HG02798 (cell line): ENCODE measurements around the gene PLCG2.
"Not testable (repeated sequence)": the region's sequence is repeated elsewhere in the genome, so short reads cannot be mapped to it uniquely, and the experiment has no call there.

Experiments used
- ATAC-seq: cut with Tn5 transposase; IDR thresholded peaks from one replicate; pipeline ENCODE4 v1.9.1; 2021; ENCODE audit warnings: mild to moderate bottlenecking; ENCODE audit not compliant: unreplicated experiment, poor library complexity

The PLCG2 gene

DNA sequence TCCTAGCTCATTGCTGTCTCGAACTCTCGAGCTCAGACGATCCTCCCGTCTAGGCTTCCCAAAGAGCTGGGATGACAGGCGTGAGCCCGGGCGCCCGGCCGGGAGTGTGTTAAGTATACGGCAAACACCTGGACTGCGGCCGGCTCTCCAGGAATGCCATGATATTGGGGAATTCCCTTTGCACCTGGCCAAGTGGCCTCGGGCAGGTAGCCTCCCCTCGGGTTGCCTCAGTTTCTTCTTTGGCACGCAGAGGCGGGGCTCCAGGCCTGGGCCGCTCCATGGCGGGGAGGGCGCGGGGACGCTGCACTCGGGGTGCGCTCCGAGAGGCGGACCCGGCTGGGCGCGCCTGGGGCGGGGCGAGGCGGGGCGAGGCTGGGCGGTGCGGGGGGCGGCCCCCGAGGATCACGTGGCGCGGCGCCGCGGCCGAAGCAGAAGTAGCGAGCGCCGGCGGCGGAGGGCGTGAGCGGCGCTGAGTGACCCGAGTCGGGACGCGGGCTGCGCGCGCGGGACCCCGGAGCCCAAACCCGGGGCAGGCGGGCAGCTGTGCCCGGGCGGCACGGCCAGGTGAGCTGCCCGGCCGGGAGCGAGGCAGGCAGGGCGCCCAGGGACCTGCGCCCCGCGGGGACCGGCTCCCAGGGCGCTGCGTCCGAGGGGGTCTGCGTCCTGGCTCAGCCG lies at the start of gene PLCG2:
TSS of gene PLCG2 (plus strand) at position 431 of the 675 bp plus-strand sequence. CDS start 6,699 bp downstream, outside the sequence.
- ATAC-seq: peak; percentile 91

DNA sequence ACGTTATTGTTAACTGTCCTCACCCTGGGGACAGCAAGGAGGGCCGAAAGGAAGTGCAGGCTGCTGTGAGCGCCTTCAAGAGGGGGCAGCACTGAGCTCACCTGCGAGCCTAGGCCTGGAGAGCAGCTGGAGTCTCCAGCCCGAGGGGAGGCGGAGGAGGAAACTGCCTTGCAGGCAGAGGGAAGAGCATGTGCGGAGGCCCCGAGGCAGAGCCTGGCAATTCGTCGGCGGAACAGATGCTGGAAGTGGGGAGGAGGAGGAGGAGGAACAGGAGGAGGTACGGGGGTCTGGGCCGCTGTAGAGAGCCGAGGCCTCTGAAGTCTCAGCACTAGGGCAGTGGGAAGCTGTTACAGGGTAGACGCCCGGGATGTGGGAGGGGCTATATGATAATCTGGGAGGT lies 49.6 kb upstream of the PLCG2 start:
- ATAC-seq: no peak

DNA sequence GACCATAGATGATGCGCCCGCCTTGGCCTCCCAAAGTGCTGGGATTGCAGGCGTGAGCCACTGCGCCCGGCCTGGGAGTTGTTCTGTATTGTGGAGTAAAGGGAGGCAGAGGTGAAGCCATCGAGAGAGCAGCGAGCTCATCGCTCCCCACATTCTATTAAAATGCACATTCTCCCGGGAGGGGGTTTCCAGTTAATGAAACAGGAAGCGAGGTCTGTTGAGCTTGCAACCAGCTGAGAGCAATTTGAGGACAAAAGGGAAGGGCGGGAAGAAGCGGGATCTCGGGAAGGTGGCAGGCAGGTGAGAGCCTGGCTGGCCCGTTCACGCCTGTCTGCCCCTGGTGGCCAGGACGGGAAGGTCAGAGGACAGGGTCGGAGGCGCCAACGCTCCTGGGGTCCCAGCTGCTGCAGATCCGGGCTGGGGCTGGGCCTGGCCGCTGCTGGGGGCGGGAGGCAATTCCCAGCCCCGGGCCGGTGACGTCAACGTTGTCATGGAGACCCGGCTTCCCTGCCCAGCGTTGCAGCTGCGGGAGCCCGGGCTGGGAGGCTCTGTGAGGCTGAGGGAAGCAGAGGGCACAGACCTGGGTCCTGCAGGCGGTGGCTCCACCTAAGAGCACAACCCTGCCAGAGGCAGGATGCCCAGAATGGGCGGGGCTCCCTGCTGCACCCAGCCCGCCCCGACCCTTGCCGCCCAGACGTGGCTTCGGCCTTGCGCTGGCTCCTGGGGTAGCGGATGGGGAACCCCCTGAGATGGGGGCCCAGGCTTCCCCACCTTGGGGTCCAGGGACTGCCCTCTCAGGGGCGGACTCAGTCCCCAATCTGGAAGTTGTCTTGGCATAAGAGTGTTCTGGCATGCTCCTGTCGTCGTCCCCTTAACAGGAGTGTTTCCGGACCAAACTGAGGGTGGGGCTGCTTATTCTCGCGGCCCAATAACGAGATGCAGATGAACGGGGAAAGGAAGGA lies 48.7 kb upstream of the PLCG2 start:
- ATAC-seq: peak; percentile 84

DNA sequence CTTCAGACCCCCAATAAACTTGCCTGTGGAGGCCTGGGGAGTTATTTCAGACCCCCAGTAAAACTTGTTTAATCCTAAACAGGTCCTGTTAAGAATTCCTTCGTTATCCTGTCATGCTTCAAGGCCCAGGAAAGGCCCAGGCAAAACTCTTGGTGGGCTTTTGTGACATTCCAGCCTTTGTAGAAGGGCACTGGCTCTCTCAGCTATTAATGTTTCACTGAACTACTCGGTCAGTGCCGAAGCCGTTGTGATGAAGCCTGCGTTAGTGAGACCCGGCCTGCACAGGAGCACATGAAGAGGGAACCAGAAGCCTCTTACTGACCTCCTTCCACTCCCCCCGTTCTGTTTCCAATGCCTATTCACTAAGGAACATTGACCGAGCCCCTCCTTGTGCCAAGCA lies 47.4 kb upstream of the PLCG2 start:
- no peak for ATAC-seq

DNA sequence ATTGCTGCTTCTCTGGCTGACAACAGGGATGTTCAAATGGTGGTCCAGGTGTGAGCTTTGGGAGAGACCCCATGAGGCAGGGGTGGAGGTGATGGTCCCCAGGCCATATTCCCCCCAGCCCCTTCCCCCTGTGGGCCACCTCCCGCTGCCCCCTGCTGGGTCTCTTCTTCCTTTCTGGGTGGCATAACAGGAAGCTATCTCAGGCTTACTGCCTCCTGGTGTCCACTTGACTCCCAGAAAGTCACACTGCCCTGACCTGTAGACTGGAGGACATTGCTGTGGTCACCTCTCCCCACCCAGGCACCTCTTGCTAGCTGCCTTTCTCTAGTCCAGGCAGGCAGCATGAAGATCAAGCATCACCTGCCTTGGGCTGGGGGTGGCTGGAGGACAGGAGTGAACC lies 46.4 kb upstream of the PLCG2 start:
- no peak for ATAC-seq

DNA sequence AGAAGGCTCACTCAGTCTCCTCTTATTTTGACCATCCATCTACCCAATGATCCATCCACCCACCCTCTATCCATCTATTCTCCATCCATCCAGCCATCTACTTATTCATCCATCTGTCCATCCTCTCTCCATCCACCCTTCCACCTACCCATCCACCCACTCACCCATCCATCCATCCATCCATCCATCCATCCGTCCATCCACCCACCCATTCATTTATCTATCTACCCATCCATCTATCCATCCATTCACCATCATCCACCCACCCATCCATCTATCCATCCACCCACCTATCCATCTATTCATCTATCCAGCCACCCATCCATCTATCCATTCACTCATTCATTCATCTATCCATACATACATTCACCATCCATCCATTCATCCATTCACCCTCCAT lies 45.8 kb upstream of the PLCG2 start:
- ATAC-seq: no peak

DNA sequence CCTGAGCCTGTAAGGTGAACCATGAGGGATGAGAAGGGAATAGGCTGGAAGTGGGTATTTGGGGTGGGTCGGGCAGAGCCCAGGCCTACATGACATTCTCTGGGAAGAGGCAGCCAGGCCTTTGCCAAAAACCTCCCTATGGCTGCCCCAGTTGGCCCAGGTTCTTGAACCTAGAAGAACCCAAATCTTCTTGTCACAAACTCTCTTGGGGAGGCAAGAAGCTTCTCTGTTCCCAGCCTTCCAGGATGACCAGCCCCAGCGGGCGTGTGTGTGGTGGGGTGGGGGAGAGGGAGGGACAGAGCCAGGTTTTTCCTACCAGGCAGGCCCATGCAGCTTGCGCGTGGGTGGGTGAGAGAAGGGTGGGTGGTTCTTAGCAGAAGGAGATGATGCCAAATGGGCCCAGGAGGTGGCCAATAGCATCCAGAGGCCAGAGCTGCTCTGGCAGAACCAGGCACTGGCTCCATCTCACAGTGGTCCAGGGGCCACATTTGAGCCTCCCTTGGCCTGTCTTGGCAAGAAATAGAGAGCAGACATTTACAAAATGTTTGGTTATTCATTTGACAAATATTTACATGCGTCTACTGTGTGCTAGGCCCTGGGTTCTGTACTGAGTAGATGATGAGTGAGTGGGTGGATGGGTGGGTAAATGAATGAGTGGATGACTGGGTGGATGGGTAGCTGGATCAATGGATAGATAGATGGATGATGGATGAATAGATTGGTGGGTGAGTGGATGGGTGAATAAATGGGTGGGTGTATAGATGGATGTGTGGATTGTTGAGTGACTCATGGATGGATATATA lies 44.3 kb upstream of the PLCG2 start:
- ATAC-seq: no peak

DNA sequence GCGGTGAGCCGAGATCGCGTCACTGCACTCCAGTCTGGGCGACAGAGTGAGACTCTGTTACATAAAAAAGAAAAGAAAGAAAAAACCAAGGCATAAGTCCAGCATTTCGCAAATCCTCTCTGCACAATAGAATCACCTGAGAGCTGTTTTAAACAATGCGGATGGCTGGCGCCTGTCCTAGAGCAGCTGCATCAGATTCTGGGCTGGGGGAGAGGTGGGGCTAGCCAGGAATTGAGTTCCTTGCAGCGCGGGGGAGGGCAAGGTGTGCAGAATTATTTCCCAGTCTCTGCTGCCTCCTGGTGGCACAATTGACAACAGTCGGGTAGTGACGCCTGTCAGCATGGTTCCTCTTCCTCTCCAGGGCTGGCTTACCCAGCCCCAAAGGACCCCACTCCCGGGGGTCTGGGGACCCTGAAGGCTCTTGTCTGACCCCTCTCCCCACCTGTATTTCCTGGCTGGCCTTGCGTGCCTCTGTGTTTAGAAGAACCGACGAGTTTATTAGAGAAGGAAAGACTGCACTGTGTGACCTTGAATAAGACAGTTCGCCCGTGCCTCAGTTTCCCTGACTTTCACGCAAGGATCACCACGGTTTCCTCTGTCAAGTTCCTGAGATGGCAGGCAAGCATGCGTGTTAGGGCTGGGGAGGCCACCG lies 41.1 kb upstream of the PLCG2 start:
- ATAC-seq: peak; percentile 68

DNA sequence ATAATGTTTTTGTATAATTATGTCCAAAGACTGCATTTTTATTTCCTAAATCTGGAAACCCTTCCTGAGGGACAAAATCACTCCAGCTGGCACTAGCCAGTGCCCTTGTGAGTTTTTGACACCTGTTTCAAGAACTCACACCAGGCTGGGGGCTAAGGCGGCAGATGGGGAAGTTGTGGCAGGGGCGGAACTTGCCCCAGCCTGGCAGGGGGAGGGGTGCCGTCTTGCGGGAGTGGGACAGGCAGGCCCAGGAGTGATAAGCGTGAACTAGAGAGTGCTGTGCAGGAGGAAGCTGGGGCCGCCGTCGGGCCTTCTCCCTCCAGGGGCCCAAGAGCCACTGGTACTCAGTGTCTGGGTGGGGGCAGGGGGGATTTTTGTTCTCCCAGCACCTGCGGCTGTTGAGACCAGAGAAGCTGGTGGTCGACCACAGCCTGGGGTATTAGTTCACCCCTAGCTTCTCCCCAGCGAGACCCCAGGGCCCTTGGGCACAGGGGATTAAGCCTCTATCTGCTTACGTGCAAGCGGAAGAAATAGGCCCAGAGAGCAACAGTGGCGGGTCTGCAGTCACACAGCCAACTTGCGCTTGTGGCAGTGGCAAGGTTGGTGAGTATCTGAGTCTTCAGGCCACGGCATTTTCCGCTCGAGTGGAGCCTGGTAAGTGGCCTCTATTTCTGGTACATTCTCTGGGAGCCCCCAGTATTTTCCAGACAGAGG lies 40.2 kb upstream of the PLCG2 start:
- no peak for ATAC-seq

DNA sequence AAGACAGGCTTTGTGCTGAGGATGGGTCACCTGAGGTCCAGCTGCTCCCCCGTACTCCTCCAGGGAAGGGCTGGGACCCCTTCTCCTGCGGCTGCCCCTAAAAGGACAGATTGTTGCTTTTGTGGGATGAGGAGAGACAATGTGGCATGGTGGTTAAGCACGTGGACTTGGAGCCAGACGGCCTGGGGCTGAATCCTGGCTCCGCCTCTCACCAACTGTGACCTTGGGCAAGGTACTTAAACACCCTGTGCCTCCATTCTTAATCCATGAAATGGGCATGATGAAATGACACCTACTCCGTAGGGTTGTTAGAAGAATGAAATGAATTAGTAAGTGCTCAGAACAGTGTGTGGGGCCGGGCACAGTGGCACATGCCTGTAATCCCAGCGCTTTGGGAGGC lies 39.6 kb upstream of the PLCG2 start:
- ATAC-seq: no peak

DNA sequence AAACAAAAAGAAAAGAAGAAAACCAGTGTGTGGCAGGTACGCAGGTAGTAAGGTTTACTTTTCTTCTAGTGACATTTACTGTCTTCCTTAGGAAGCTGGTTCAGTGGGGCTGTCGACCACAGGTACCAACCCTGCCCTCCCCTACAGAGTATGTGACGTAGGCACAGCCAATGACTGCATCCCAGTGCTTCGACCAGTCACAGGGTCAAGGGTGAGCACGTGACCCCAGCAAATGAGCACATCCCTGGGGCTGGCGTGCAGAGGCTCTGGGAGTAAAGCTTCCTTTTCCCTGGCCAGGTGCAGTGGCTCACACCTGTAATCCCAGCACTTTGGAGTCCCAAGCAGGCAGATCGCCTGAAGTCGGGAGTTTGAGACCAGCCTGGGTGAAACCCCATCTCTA lies 38.9 kb upstream of the PLCG2 start:
- peak; percentile 80 for ATAC-seq

DNA sequence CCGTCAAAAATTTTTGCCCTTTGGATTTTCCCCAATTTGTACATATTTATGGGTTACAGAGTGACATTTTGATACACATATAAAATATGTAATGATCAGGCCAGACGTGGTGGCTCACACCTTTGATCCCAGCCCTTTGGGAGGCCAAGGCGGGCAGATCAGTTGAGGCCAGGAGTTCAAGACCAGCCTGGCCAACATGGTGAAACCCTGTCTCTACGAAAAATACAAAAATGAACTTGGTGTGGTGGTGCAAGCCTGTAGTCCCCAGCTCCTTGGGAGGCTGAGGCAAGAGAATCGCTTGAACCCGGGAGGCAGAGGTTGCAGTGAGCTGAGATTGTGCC lies 37.7 kb upstream of the PLCG2 start:
- ATAC-seq: not testable (repeated sequence)

DNA sequence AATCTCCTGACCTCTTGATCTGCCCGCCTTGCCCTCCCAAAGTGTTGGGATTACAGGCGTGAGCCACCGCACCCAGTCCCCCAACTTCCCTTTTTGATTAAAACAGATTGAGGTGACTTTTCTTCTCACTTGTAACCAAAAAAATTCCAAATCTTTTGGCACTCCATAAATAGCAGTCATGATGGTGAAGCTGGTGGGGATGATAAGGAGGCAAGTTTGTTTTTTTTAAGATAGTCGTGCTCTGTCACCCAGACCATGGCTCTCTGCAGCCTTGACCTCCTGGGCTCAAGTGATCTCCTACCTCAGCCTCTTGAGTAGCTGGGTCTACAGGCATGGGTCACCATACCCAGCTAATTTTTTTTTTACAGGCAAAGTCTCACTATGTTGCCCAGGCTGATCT lies 34.7 kb upstream of the PLCG2 start:
- no peak for ATAC-seq

DNA sequence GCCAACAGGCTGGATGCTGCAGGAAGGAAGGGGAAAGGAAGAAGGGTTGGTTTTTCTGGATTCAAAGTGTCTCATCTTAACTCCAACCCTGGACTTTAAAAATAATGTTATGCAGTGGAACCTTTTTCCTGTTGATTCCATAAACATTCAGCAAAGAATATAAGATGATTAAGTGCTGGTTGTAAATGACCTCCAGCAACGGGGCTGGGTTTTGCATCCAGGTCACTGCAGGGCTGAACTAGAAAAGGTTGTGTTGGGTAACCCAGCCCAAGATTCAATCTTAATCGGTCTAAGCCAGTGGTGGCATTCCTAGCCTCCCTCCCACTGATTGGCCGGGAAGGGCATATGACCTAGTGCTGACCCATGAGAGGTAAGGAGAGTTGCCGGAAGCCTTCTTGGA lies 34.2 kb upstream of the PLCG2 start:
- ATAC-seq: no peak

DNA sequence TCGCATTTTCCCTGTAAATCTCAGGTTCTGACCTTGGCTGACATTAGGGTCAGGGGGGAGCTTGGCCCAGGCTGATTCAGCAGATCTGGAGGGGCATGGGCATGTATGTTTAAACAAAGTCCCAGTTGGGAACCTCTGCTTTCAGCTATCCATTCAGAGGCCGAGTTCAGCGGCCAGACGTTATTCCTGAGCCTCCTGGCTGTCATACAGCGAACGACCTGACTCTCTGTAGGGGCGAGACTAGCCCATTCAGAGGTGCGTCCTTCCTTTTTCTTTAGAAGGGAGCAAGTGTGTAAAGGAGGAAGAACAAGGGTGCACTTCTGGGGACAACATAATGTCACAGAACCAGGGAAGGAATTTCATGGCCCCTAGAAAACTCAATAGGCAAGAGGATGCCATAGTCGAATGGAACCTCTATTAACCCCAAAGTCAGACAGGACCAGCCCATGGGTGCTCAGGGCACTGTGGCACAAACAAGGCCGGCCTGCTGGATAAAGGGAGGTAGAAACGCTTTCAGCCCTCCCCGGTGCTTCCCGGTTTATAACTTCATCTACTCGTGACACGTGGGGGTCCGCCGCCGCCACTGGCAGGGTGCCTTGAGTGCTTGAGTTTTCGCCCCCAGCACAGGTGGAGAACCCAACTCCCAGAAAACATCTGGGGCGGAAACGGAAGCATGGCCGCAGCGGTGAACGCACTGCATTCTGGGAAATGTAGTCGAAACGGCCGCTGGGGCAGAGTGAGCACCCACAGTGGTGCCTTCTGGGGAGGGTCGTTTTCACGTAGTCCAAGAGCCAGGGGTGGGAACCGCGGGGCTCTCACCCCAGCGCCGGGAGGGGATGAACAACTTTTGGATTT lies 33.2 kb upstream of the PLCG2 start:
- ATAC-seq: peak; percentile 84

DNA sequence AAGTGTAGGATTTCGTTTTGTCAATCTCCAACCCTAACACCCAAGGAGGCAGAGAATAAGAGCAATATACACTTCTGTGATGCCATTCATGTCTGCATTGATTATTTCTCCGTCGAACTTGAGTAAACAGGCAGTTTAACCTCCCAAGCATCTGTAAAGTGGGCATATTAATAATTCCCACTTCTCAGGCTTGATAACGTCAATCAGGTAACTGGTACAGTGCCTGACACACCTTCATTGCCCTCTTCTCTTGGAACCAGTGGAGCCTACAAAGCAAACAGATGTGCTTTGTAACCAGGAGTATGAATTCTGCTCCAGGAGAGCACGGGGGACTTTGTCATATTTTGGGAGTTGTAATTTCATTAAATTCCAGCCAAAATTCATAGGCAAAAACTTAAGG lies 32.5 kb upstream of the PLCG2 start:
- ATAC-seq: no peak

DNA sequence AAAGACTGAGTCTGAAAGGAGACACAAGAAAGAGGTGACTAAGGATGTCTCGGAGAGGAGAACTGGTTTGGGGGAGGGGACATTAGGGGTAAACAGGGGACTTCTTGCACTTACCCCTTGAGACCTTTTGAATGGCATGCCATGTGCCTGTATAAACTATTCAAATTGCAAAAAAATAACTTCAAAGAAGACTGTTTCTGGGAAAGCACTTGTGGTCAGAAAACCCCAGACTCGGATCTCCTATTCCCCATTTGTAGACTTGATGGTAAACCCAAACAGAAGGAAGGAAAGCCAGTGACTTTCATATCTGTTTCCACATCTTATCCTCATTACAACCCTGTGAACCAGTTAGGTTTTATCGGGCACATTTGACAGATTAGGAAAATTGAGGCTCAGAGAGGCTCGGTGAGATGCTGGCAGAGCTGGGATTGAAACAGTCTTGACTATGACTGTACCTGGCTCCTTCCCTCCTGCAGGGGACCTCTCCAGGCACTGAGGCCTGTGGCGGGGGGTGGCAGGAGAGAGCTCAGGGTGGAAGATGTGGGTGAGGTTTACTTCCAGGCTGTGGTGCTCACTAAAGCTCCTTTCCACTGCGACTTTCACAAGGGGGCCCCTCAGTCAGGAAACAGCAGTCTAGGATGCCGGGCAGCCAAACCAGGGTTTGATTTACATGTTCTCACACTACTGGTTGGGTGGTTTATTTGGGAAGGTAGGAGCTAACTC lies 30.5 kb upstream of the PLCG2 start:
- no peak for ATAC-seq

DNA sequence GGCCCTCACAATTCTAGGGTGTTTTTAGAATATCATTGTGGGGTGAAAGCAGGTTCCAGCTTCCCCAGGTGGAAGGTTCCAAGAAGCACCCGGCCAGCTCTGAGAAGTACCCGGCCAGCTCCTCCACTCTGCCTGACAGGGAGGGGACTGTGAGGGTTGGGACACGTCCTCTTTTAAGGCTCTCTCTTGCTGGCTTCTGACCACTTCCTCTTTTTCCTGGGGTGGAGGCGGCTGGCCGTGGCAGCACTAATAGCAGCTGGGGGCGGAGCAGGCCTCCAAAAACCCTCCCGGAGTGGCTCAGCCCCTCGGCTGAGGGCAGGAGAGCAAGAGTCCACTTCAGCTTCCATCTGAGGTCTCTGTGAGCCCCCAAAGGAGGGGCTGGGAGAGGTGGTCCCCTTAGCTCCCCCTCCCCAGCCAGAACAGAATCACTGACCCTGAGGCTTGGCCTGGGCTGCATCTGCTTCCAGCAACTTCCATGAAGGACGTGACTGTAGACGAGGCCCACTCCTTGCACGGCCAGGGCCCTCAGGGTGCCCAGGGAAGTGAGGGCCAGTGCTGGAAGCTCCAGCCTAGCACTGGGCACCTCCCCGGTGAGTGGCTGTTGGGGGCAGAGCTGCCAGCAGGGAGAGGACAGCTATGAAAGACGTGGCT lies 26.7 kb upstream of the PLCG2 start:
- peak; percentile 95 for ATAC-seq
